Mesendoderm (in vitro differentiated cells): Measurements from ENCODE around the gene CTRB2.

ENCODE experiments used
- DNase-seq: peaks from one replicate; pipeline ENCODE4 v3.0.0; 2013
- H2AK5ac ChIP-seq: 2 replicates; pipeline ENCODE4 v1.6.1; 2013; ENCODE audit warnings: low read length, inconsistent platforms
- H2BK120ac ChIP-seq: 2 replicates; pipeline ENCODE4 v1.6.1; 2013; ENCODE audit warnings: low read depth, mild to moderate bottlenecking, low read length, moderate library complexity, mixed read lengths
- H2BK15ac ChIP-seq: replicated peaks from 2 replicates; pipeline ENCODE4 v1.6.1; 2013; ENCODE audit warnings: low read depth, mild to moderate bottlenecking, moderate library complexity
- H2BK5ac ChIP-seq: 2 replicates; pipeline ENCODE4 v1.6.1; 2013; ENCODE audit warnings: low read length, inconsistent platforms
- H3K18ac ChIP-seq: 2 replicates; pipeline ENCODE4 v1.6.1; 2013; ENCODE audit warnings: mild to moderate bottlenecking, low read length, mixed read lengths
- H3K23ac ChIP-seq: one replicate; pipeline ENCODE4 v1.6.1; 2013; ENCODE audit warnings: low read length
- H3K27ac ChIP-seq: 2 replicates; pipeline ENCODE4 v1.5.1; 2013; ENCODE audit warnings: low read depth, mild to moderate bottlenecking, inconsistent platforms, low read length, moderate library complexity
- H3K27me3 ChIP-seq: 2 replicates; pipeline ENCODE4 v1.6.1; 2013; ENCODE audit warnings: low read length, control low read depth, mild to moderate bottlenecking, inconsistent platforms; ENCODE audit not compliant: insufficient read depth, poor library complexity
- H3K36me3 ChIP-seq: 2 replicates; pipeline ENCODE4 v1.6.1; 2013; ENCODE audit warnings: low read length, inconsistent platforms; ENCODE audit not compliant: control insufficient read depth, insufficient read depth
- H3K4ac ChIP-seq: one replicate; pipeline ENCODE4 v1.6.1; 2013; ENCODE audit warnings: low read depth, mild to moderate bottlenecking, low read length, moderate library complexity
- H3K4me1 ChIP-seq: 2 replicates; pipeline ENCODE4 v1.6.1; 2013; ENCODE audit warnings: low read depth, low read length, inconsistent platforms; ENCODE audit not compliant: control insufficient read depth
- H3K4me2 ChIP-seq: 2 replicates; pipeline ENCODE4 v1.6.1; 2013; ENCODE audit warnings: low read length
- H3K4me3 ChIP-seq: 2 replicates; pipeline ENCODE4 v1.5.1; 2013; ENCODE audit warnings: mild to moderate bottlenecking, low read length
- H3K56ac ChIP-seq: one replicate; pipeline ENCODE4 v1.6.1; 2013; ENCODE audit warnings: low read length
- H3K79me1 ChIP-seq: 2 replicates; pipeline ENCODE4 v1.6.1; 2013; ENCODE audit warnings: low read length, inconsistent platforms
- H3K79me2 ChIP-seq: 2 replicates; pipeline ENCODE4 v1.6.1; 2013; ENCODE audit warnings: mild to moderate bottlenecking, low read length; ENCODE audit not compliant: control insufficient read depth, insufficient read depth
- H3K9ac ChIP-seq: 2 replicates; pipeline ENCODE4 v1.6.1; 2013; ENCODE audit warnings: low read length, inconsistent platforms
- H4K5ac ChIP-seq: one replicate; pipeline ENCODE4 v1.6.1; 2013; ENCODE audit warnings: low read length
- H4K8ac ChIP-seq: one replicate; pipeline ENCODE4 v1.6.1; 2013; ENCODE audit warnings: low read depth, mild to moderate bottlenecking, control low read depth, low read length, moderate library complexity
- WGBS: extraction: QIAGEN DNeasy Blood & Tissue Kit; methylation state at CpG from one replicate; pipeline ENCODE4 v1.1.7; 2013; ENCODE audit warnings: low lambda C conversion rate, missing lambda C conversion rate; ENCODE audit not compliant: insufficient coverage; ENCODE audit errors: extremely low coverage; 5-methylcytosine and 5-hydroxymethylcytosine counted together

CTRB2 gene

DNA sequence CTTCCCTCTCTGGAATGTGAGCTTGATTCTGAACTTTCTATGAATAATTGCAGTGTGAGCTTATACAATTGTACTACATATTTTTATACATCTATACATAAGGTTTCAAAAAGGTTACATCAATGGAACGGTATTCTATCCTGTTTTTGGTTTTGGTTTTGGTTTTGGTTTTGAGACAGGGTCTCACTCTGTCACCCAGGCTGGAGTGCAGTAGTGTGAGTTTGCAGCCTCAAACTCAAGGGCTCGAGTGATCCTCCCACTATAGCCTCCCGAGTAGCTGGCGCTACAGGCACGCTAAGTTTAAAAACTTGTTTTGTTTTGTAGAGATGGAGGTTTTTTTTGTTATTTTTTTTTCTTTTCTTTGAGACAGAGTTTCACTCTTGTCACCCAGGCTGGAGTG is 12.9 kb upstream of the CTRB2 start:
- WGBS, result no CpG with 5 or more reads among the region's 5 CpGs
- no peak for DNase-seq
- Histone ChIP-seq H3K27me3 (no peaks in the 10 kb centered on the region), H2AK5ac (no peak overlapping the region), H3K4me3 (no peak overlapping the region), H3K4me1 (no peaks in the 10 kb centered on the region), H4K8ac (no peak overlapping the region), H4K5ac (no peak overlapping the region), H3K79me1 (no peaks in the 10 kb centered on the region), H3K18ac (no peak overlapping the region), H2BK5ac (no peak overlapping the region), H3K79me2 (no peaks in the 10 kb centered on the region), H2BK15ac (no peak overlapping the region), H3K23ac (no peak overlapping the region), H3K9ac (no peak overlapping the region), H3K4ac (no peak overlapping the region), H2BK120ac (no peak overlapping the region), H3K36me3 (no peaks in the 10 kb centered on the region), H3K4me2 (no peak overlapping the region), H3K56ac (no peak overlapping the region), H3K27ac (no peak overlapping the region)

DNA sequence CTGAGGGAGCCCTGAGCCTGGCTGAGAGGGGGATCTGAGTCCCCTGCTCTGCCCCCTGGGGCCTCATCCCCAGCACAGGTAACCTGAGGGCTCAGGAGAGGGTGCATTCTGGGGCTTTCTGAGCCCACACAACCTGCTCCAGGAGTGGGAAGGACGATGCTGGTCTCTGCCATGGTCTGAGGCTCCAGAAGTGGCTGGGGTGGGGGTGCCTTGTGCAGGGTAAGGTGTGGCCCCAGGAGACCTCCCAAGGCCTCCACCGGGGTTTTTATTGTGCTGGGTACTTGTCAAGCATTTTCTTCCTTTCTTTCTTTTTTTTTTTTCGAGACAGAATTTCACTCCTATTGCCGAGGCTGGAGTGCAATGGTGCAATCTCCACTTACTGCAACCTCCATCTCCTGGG is 12.1 kb upstream of the CTRB2 start:
- Histone ChIP-seq H3K36me3 (no peaks in the 10 kb centered on the region), H3K4me2 (no peak overlapping the region), H3K9ac (no peak overlapping the region), H3K79me1 (no peaks in the 10 kb centered on the region), H2BK5ac (no peak overlapping the region), H4K8ac (no peak overlapping the region), H3K27me3 (no peaks in the 10 kb centered on the region), H2AK5ac (no peak overlapping the region), H3K18ac (no peak overlapping the region), H3K56ac (no peak overlapping the region), H3K27ac (no peak overlapping the region), H4K5ac (no peak overlapping the region), H3K4me1 (no peaks in the 10 kb centered on the region), H3K4me3 (no peak overlapping the region), H2BK15ac (no peak overlapping the region), H3K79me2 (no peaks in the 10 kb centered on the region), H3K4ac (no peak overlapping the region), H3K23ac (no peak overlapping the region), H2BK120ac (no peak overlapping the region)
- no CpG with 5 or more reads among the region's 4 CpGs for WGBS
- no peak for DNase-seq

DNA sequence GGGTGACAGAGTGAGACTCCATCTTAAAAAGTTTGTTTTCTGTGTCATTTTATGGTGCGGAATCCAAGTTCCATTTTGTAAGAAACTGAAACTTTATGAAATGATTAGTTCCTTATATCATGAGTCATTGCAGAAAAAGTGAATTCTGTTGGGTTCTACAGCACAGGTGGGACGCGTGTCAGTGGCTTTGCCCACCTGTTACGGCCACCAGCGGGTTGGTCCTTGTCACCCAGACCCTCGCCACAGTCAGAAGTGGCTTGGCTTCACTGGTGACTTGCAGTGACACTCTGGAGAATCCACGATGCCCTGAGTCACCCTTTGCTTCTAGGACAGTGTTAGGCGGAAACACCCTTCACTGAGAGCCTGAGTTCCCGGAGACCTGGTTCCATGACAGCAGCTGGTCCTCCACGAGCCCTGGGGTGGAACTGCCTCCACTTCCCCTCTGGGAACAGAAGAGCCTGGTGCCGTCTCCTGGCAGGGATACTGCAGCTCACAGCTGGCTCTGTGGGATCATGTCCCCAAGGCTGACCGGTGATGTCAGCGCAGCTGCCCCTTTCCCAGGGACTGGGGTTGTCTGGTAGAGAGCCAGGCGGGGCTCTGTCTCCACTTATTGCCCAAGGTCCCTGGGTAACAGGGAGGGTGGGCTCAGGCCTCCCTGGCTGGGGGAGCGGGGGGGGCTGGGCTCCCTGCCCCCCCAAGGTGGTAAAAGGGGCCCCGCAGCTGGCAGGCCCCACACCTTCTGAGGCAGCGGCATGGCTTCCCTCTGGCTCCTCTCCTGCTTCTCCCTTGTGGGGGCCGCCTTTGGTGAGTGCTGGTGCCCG is 11.5 kb upstream of the CTRB2 start, which contains the start of gene CTRB1:
Gene CTRB1, plus strand, starts transcription at position 733 of the 821 bp plus-strand sequence. Its CDS starts 20 bp downstream, at position 753.
- WGBS, result no CpG with 5 or more reads among the region's 19 CpGs
- no peaks in the 10 kb centered on the region for H3K4me1 ChIP-seq

GRCh38 chr16:75217389-75217851 is 10.5 kb upstream of the CTRB2 start:
- H4K8ac ChIP-seq, result no peak overlapping the region
- no peak overlapping the region for H2AK5ac ChIP-seq
- no peak overlapping the region for H2BK15ac ChIP-seq
- H3K4ac ChIP-seq, result no peak overlapping the region
- no peak overlapping the region for H3K4me2 ChIP-seq
- DNase-seq, result no peak
- H3K9ac ChIP-seq, result no peak overlapping the region
- H3K4me1 ChIP-seq, result no peaks in the 10 kb centered on the region
- no CpG with 5 or more reads among the region's 11 CpGs for WGBS
- no peaks in the 10 kb centered on the region for H3K36me3 ChIP-seq
- no peak overlapping the region for H3K18ac ChIP-seq
- no peak overlapping the region for H2BK120ac ChIP-seq
- H2BK5ac ChIP-seq, result no peak overlapping the region
- no peak overlapping the region for H3K56ac ChIP-seq
- H3K79me1 ChIP-seq, result no peaks in the 10 kb centered on the region
- no peak overlapping the region for H3K27ac ChIP-seq
- H3K79me2 ChIP-seq, result no peaks in the 10 kb centered on the region
- H3K23ac ChIP-seq, result no peak overlapping the region
- H3K4me3 ChIP-seq, result no peak overlapping the region
- no peaks in the 10 kb centered on the region for H3K27me3 ChIP-seq
- no peak overlapping the region for H4K5ac ChIP-seq

More for the DNA sequence above, 11.5 kb upstream of the CTRB2 start, which contains the start of gene CTRB1:
- no peak within 1 kb of the TSS for H3K27ac ChIP-seq
- no peak within 1 kb of the TSS for H3K4me2 ChIP-seq
- H2AK5ac ChIP-seq, result no peak within 1 kb of the TSS
- H4K8ac ChIP-seq, result no peak within 1 kb of the TSS
- H3K36me3 ChIP-seq, result no peaks in the 10 kb centered on the region
- H4K5ac ChIP-seq, result no peak within 1 kb of the TSS
- H3K4me3 ChIP-seq, result no peak within 1 kb of the TSS
- H3K23ac ChIP-seq, result no peak within 1 kb of the TSS
- no peak within 1 kb of the TSS for H2BK15ac ChIP-seq
- H3K4ac ChIP-seq, result no peak within 1 kb of the TSS
- no peak within 1 kb of the TSS for H3K9ac ChIP-seq
- DNase-seq, result no peak
- H3K79me2 ChIP-seq, result no peaks in the 10 kb centered on the region
- no peak within 1 kb of the TSS for H3K18ac ChIP-seq
- no peak within 1 kb of the TSS for H3K56ac ChIP-seq
- no peak within 1 kb of the TSS for H2BK120ac ChIP-seq
- H3K27me3 ChIP-seq, result no peaks in the 10 kb centered on the region
- H3K79me1 ChIP-seq, result no peaks in the 10 kb centered on the region
- H2BK5ac ChIP-seq, result no peak within 1 kb of the TSS

- Histone ChIP-seq H3K27me3 (no peaks in the 10 kb centered on the region), H3K56ac (no peak overlapping the region), H3K9ac (no peak overlapping the region), H2AK5ac (no peak overlapping the region), H3K4me2 (no peak overlapping the region), H2BK5ac (no peak overlapping the region), H3K4me1 (no peaks in the 10 kb centered on the region), H3K4me3 (no peak overlapping the region), H3K4ac (no peak overlapping the region), H4K8ac (no peak overlapping the region), H2BK120ac (no peak overlapping the region), H3K27ac (no peak overlapping the region), H3K36me3 (no peaks in the 10 kb centered on the region), H3K23ac (no peak overlapping the region), H3K79me1 (no peaks in the 10 kb centered on the region), H3K18ac (no peak overlapping the region), H3K79me2 (no peaks in the 10 kb centered on the region), H2BK15ac (no peak overlapping the region), H4K5ac (no peak overlapping the region)
- WGBS, result no CpG with 5 or more reads among the region's 7 CpGs
- DNase-seq, result no peak
These were observed 9.6 kb upstream of the CTRB2 start for GRCh38 chr16:75216576-75216975.
